ENCODE measurements around the gene NEURL1.

The NEURL1 gene, protein sequence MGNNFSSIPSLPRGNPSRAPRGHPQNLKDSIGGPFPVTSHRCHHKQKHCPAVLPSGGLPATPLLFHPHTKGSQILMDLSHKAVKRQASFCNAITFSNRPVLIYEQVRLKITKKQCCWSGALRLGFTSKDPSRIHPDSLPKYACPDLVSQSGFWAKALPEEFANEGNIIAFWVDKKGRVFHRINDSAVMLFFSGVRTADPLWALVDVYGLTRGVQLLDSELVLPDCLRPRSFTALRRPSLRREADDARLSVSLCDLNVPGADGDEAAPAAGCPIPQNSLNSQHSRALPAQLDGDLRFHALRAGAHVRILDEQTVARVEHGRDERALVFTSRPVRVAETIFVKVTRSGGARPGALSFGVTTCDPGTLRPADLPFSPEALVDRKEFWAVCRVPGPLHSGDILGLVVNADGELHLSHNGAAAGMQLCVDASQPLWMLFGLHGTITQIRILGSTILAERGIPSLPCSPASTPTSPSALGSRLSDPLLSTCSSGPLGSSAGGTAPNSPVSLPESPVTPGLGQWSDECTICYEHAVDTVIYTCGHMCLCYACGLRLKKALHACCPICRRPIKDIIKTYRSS

DNA sequence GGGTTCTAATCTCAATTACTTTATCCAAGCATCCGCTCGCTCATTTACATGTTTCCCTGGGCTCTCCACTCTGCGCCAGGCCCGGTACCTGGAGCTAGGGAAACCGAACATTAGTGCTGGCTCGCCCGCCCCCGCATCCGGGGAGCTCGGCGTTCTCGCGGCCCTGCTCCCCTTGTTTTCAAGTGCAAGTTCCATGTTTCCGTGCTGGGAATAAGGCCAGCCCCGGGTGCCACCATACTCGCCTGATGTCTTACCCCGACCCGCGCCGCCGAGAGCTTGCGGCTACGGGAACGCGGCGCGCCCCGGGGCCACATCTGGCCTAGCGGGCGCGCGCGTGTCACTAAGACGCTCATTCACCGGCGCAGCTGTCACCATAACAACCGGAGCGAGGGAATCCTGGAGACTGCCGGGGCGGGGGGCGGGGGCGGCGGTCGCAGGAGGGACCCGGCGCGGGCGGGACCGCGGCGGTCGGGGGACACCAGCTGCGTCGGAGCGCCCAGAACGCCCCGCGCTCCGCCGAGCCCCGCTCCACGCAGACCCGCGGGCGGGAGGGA lies at the start of gene NEURL1:
Gene NEURL1, plus strand, starts transcription at position 344 of the 554 bp plus-strand sequence. CDS start 683 bp downstream, outside the sequence.
- DNase-seq (ENCODE audit: low read depth in 1 of 2, low spot score in 1 of 2), result no peak

DNA sequence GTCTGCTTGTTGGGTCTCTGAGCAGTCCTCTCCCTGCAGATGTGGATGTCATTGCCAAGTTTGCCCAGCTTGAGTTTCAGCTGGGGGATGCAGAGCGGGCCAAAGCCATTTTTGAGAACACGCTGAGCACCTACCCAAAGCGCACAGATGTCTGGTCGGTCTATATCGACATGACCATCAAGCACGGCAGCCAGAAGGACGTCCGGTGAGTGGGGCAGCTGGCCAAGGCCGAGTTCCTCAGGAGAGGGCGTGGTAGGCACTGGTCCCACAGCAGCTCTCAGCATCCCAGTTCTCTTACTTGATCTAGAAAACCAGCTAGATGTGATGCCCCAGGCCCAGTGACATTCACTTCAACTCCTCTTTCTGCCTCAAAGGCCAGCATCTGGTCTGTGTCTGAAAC lies 49.0 kb upstream of the NEURL1 start:
- DNase-seq (ENCODE audit: low read depth in 1 of 2, low spot score in 1 of 2), result no peak

DNA sequence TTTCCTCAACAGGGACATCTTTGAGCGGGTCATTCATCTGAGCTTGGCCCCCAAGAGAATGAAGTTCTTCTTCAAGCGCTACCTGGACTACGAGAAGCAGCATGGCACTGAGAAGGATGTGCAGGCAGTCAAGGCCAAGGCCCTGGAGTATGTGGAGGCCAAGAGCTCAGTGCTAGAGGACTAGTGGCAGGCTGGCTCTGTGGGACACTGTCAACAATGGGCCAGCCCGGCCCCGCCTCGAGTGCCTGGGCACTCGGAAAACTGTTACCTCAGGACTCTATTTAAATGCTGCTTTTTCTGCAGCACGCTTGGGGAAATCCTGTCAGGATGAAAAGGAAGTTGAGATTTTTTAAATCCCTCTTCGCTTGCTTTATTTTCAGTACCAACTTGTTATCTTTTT lies 48.1 kb upstream of the NEURL1 start:
- no peak for DNase-seq (ENCODE audit: low read depth in 1 of 2, low spot score in 1 of 2)

- no peak for DNase-seq (ENCODE audit: low read depth in 1 of 2, low spot score in 1 of 2)
Observed at GRCh38 chr10:103445767-103446567, 47.5 kb upstream of the NEURL1 start.

GRCh38 chr10:103447187-103447586 lies 46.3 kb upstream of the NEURL1 start:
- no peak for DNase-seq (ENCODE audit: low read depth in 1 of 2, low spot score in 1 of 2)

DNA sequence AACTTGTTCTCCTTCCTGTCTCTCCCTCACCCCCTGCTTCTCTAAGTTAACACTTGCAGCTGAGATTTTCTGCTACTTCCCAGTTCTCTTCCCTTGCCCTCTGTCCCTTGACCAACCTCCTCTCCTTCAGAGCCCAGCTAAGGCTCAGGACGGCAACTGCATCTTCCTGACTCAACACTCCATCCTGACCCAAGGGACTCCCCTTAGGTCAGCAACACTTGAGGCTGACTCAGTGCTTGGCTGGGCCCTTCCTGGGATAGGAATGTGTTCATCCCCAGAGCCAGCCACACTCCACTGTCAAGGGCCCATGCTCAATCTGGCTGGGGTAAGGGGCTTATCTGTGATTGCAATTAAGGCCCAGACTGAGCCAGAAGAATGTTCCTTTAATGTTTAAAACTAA lies 44.8 kb upstream of the NEURL1 start:
- no peak for DNase-seq (ENCODE audit: low read depth in 1 of 2, low spot score in 1 of 2)

DNA sequence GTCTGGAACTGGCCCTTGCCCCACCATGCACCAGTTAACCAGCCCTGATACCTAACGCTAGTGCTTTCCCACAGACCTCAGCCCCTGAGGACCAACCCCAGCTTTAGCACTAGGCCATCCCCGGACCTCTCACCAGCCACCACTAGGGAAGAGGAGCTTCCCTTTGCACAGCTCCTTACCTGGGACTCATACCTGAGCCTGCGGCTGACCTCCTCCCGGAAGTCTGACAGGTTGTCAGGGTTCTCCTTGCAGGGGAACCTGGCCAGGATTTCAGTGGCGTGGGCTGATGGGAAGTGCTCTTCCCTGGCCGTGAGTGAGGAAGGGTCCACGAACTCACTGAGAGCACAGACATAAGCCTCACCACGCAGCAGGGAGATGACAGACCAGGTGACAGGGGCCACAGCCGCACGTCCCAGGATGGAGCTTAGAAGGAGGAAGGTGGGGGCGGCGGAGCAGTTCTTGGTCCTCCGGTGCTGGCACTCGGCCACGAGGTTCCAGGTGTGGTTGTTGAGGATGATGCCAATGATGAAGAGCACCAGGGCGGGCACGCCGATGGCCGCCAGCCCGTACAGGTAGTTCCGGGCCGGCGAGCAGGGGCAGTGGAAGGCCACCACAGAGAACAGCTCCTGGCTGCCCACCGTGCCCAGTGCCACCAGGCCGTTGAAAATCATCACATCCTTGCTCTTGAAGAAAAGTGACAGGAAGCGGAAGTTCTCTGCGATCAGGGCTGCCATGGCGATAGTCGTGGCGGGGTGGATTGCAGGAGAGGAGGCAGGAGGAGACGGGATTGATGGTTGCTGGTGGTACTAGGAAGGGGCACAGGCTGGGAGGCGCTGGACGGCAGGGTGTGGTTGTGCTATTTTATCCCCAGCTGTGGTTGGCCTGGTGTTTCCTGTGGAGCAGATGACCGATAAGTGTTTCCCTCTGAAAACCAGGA lies 44.0 kb upstream of the NEURL1 start:
- DNase-seq (ENCODE audit: low read depth in 1 of 2, low spot score in 1 of 2), result no peak

GRCh38 chr10:103450201-103450695 lies 43.3 kb upstream of the NEURL1 start:
- no peak for DNase-seq (ENCODE audit: low read depth in 1 of 2, low spot score in 1 of 2)

GRCh38 chr10:103451091-103451813 lies 42.3 kb upstream of the NEURL1 start:
- peak; percentile 24 to 30 for DNase-seq (ENCODE audit: low read depth in 1 of 2, low spot score in 1 of 2)

- DNase-seq (ENCODE audit: low read depth in 1 of 2, low spot score in 1 of 2), result peak; percentile 22 to 34
Observed at GRCh38 chr10:103451831-103452505, 41.5 kb upstream of the NEURL1 start, which contains the start of gene CALHM2. TSS of gene CALHM2 (minus strand) at chr10:103452370. CDS start at chr10:103449941, 2,429 bp downstream.

DNA sequence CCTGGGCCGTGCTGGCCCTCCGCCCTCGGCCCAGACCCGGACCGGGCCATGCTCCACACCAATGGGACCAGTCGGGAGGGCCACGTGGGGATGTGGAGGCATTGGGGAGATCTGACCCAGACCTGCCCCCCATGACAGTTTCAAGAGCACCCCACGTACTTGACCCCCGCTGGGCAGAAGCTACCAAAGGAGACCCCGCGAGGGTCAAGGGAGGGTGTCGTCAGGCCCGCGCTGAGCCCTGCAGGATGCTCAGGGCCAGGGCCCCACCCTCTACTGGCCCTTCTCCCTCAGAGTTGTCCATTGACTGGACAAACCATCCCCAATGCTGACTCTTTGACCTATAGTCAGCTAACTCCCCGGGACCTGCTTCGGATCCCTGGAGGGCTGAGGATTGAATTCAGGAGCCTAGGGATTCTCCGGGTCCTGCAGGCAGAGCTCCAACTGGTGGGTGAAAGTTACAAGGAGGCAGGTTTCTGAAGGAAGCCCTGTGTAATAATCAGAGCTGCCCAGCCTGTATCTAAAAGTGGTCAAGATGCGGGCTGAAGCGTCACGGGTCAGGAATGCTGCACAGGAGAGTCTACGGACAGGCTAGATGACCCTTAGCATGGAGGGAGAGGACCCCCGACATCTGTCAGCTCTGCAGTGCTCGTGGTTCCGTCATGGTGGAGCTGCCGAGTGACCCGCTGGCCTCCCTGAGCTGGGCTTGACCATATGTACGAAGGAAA lies 40.8 kb upstream of the NEURL1 start:
- DNase-seq (ENCODE audit: low read depth in 1 of 2, low spot score in 1 of 2), result no peak

DNA sequence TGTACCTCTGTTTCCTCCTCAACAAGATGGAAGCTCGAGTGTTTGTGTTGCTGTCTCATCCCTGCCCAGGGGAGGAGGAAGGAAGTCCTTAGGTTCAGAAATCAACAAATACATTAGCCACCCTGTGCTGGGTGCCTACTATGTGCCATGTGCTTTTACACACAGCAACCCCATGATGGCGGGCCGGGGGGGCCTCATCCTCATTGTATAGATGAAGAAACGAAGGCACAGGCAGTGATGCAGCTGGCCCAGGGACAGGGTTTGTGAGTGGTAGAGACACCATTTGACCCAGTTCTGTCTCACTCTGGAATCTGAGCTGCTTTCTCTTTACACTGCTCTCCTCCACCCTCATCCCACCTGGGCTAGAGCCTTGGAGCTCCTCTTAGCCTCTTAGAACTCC lies 39.5 kb upstream of the NEURL1 start:
- no peak for DNase-seq (ENCODE audit: low read depth in 1 of 2, low spot score in 1 of 2)

- DNase-seq (ENCODE audit: low read depth in 1 of 2, low spot score in 1 of 2), result no peak
Observed at GRCh38 chr10:103455235-103455634, 38.3 kb upstream of the NEURL1 start.

- no peak for DNase-seq (ENCODE audit: low read depth in 1 of 2, low spot score in 1 of 2)
Observed at GRCh38 chr10:103456074-103456660, 37.3 kb upstream of the NEURL1 start.

DNA sequence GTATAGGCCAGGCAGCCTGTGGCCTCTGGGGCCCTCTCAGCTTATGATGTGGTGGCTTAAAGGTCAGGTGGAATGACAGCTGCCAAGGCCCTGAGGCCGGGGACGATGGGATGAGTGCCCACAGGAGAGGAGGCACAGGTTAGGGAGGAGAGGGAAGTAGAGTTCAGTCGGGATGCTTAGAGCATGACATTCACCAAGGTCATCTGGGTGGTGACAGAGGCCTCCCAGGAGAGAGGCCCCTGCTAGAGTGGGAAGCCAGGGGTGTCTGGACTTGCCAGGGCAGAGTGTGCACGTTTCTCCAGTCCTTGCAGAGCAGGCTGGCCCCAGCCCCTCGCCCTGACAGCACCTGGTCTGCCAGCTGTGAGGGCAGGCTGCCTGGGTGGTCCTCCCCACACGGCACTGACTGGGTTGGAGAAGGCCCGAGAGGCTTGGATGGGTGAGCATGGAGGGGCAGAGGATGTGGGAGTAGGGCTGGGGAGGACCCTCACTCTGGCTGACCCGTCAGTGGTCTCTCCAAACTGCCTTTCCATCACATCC lies 36.3 kb upstream of the NEURL1 start:
- no peak for DNase-seq (ENCODE audit: low read depth in 1 of 2, low spot score in 1 of 2)

GRCh38 chr10:103457896-103458583 lies 35.5 kb upstream of the NEURL1 start:
- no peak for DNase-seq (ENCODE audit: low read depth in 1 of 2, low spot score in 1 of 2)

GRCh38 chr10:103458720-103459119 lies 34.8 kb upstream of the NEURL1 start, which contains the start of gene CALHM1:
TSS of gene CALHM1 (minus strand) at chr10:103458900. CDS start at chr10:103458751, 149 bp downstream.
- no peak for DNase-seq (ENCODE audit: low read depth in 1 of 2, low spot score in 1 of 2)
